IPS DF 6.9 (cell line): Measurements from ENCODE around the gene LYAR.
"Not testable (repeated sequence)": the region's sequence is repeated elsewhere in the genome, so short reads cannot be mapped to it uniquely, and the experiment has no call there.

Source experiments
- DNase-seq: peaks from one replicate; pipeline ENCODE4 v3.0.0-alpha.2; 2013; ENCODE audit warnings: low read depth, low spot score
- H3K27ac ChIP-seq: one replicate; pipeline ENCODE4 v1.5.1; 2013; ENCODE audit warnings: low read length, control low read depth
- H3K27me3 ChIP-seq: 2 replicates; pipeline ENCODE4 v1.6.1; 2013; ENCODE audit warnings: mild to moderate bottlenecking, low read length; ENCODE audit not compliant: control insufficient read depth, insufficient read depth
- H3K36me3 ChIP-seq: 2 replicates; pipeline ENCODE4 v1.6.1; 2013; ENCODE audit warnings: low read length; ENCODE audit not compliant: control insufficient read depth, insufficient read depth
- H3K4me1 ChIP-seq: 2 replicates; pipeline ENCODE4 v1.6.1; 2013; ENCODE audit warnings: low read length; ENCODE audit not compliant: control insufficient read depth, insufficient read depth
- H3K4me3 ChIP-seq: 2 replicates; pipeline ENCODE4 v1.5.1; 2013; ENCODE audit warnings: mild to moderate bottlenecking, low read length
- H3K9me3 ChIP-seq: 2 replicates; pipeline ENCODE4 v1.6.1; 2013; ENCODE audit warnings: low read length, inconsistent platforms; ENCODE audit not compliant: control insufficient read depth, insufficient read depth
- WGBS: extraction: QIAGEN DNeasy Blood & Tissue Kit; methylation state at CpG from one replicate; pipeline ENCODE4 v1.1.7; 2013; ENCODE audit warnings: mixed read lengths, missing lambda C conversion rate; ENCODE audit not compliant: insufficient read length, insufficient coverage; 5-methylcytosine and 5-hydroxymethylcytosine counted together

Gene LYAR

GRCh38 chr4:4248029-4248884 is 41.7 kb downstream of the LYAR start, which contains the start of gene TMEM128:
Gene TMEM128, minus strand, starts transcription at chr4:4248223. Its CDS starts 21 bp downstream, at chr4:4248202.
- Histone ChIP-seq H3K4me3 (peak within 1 kb of the TSS; percentile 96), H3K36me3 (peaks cover 11% of the 10 kb centered on the region; the same call in 1 of the 2 replicates), H3K27ac (no peak within 1 kb of the TSS), H3K9me3 (no peaks in the 10 kb centered on the region), H3K27me3 (no peaks in the 10 kb centered on the region), H3K4me1 (no peaks in the 10 kb centered on the region; the same call in 1 of the 2 replicates)
- peak; percentile 91 for DNase-seq
- WGBS, result no CpG with 5 or more reads among the region's 62 CpGs

- peak overlapping the region; percentile 96 for H3K4me3 ChIP-seq
- no peak for DNase-seq
- H3K4me1 ChIP-seq, result no peaks in the 10 kb centered on the region; the same call in 1 of the 2 replicates
- no CpG with 5 or more reads among the region's 12 CpGs for WGBS
- peaks cover 11% of the 10 kb centered on the region; the same call in 1 of the 2 replicates for H3K36me3 ChIP-seq
- H3K9me3 ChIP-seq, result no peaks in the 10 kb centered on the region
- H3K27ac ChIP-seq, result no peak overlapping the region
- H3K27me3 ChIP-seq, result no peaks in the 10 kb centered on the region
Observed at GRCh38 chr4:4247696-4248028, 42.3 kb downstream of the LYAR start.

GRCh38 chr4:4245172-4245571 is 44.8 kb downstream of the LYAR start:
- Histone ChIP-seq H3K27ac (no peak overlapping the region), H3K36me3 (peaks cover 11% of the 10 kb centered on the region; the same call in 1 of the 2 replicates)
- no CpG with 5 or more reads among the region's 1 CpG for WGBS

GRCh38 chr4:4239551-4239950 is 50.4 kb downstream of the LYAR start:
- H3K4me1 ChIP-seq, H3K36me3 ChIP-seq, H3K27ac ChIP-seq, H3K9me3 ChIP-seq, DNase-seq, H3K27me3 ChIP-seq, H3K4me3 ChIP-seq: not testable (repeated sequence)
- no CpG with 5 or more reads among the region's 3 CpGs for WGBS

More at GRCh38 chr4:4245172-4245571, 44.8 kb downstream of the LYAR start:
- no peaks in the 10 kb centered on the region; the same call in 1 of the 2 replicates for H3K4me1 ChIP-seq
- no peaks in the 10 kb centered on the region for H3K27me3 ChIP-seq
- H3K9me3 ChIP-seq, result no peaks in the 10 kb centered on the region
- DNase-seq, result no peak
- no peak overlapping the region for H3K4me3 ChIP-seq

GRCh38 chr4:4233610-4234009 is 56.3 kb downstream of the LYAR start:
- no peaks in the 10 kb centered on the region for H3K36me3 ChIP-seq
- H3K4me3 ChIP-seq, result no peak overlapping the region
- no peak for DNase-seq
- no CpG with 5 or more reads among the region's 2 CpGs for WGBS
- H3K27ac ChIP-seq, result no peak overlapping the region
- no peaks in the 10 kb centered on the region for H3K9me3 ChIP-seq
- H3K4me1 ChIP-seq, result no peaks in the 10 kb centered on the region
- peaks cover 8% of the 10 kb centered on the region for H3K27me3 ChIP-seq

GRCh38 chr4:4228356-4228668 is 61.6 kb downstream of the LYAR start:
- H3K4me1 ChIP-seq, result peaks cover 2% of the 10 kb centered on the region
- DNase-seq, result no peak
- H3K36me3 ChIP-seq, result no peaks in the 10 kb centered on the region
- no peak overlapping the region for H3K27ac ChIP-seq
- peaks cover 44% of the 10 kb centered on the region for H3K27me3 ChIP-seq
- no peak overlapping the region for H3K4me3 ChIP-seq
- no peaks in the 10 kb centered on the region for H3K9me3 ChIP-seq
- no CpG with 5 or more reads among the region's 1 CpG for WGBS

GRCh38 chr4:4227510-4228355 is 62.2 kb downstream of the LYAR start:
- H3K4me3 ChIP-seq, result peak overlapping the region; percentile 11; the same call in 1 of the 2 replicates
- H3K27ac ChIP-seq, result no peak overlapping the region
- no peaks in the 10 kb centered on the region for H3K36me3 ChIP-seq
- DNase-seq, result no peak
- peaks cover 2% of the 10 kb centered on the region for H3K4me1 ChIP-seq
- H3K9me3 ChIP-seq, result no peaks in the 10 kb centered on the region
- no CpG with 5 or more reads among the region's 51 CpGs for WGBS
- peaks cover 44% of the 10 kb centered on the region for H3K27me3 ChIP-seq

GRCh38 chr4:4226606-4227438 is 63.1 kb downstream of the LYAR start, which contains the start of gene OTOP1:
Gene OTOP1, minus strand, starts transcription at chr4:4226929. Its CDS starts 65 bp downstream, at chr4:4226864.
- no peaks in the 10 kb centered on the region for H3K9me3 ChIP-seq
- H3K27ac ChIP-seq, result no peak within 1 kb of the TSS
- DNase-seq, result no peak
- peak within 1 kb of the TSS; percentile 17; the same call in 1 of the 2 replicates for H3K4me3 ChIP-seq
- no peaks in the 10 kb centered on the region for H3K36me3 ChIP-seq
- peaks cover 44% of the 10 kb centered on the region for H3K27me3 ChIP-seq
- WGBS, result no CpG with 5 or more reads among the region's 82 CpGs
- peaks cover 2% of the 10 kb centered on the region for H3K4me1 ChIP-seq

- WGBS, result no CpG with 5 or more reads among the region's 41 CpGs
- Histone ChIP-seq H3K27ac (no peak overlapping the region), H3K27me3 (peaks cover 44% of the 10 kb centered on the region), H3K36me3 (no peaks in the 10 kb centered on the region), H3K4me3 (no peak overlapping the region; the same call in 1 of the 2 replicates), H3K9me3 (no peaks in the 10 kb centered on the region), H3K4me1 (peaks cover 2% of the 10 kb centered on the region)
- no peak for DNase-seq
Observed at GRCh38 chr4:4225915-4226605, 63.9 kb downstream of the LYAR start.
